Mucosa of descending colon (tissue), 3 donors: ENCODE measurements around the gene UNC93A. TPM values are rescaled to one million over a fixed set of nuclear protein-coding genes. Genes with fewer than 3 reads are reported as not detected.
A peak's percentile ranks its signal among the peaks of the same experiment; 100 is the strongest.
"Not testable (repeated sequence)": the region's sequence is repeated elsewhere in the genome, so short reads cannot be mapped to it uniquely, and the experiment has no call there.

ENCODE experiments used
- ATAC-seq: fragments of 200-7000 bp; cut with Tn5 transposase; one replicate; pipeline ENCODE4 v1.9.1; 2020; ENCODE audit warnings: mild to moderate bottlenecking, moderate library complexity
- DNase-seq, 3 donors: peaks; one replicate each; pipeline ENCODE4 v3.0.0-alpha.2; 2020
- H3K36me3 ChIP-seq: fragments of 200-600 bp; one replicate; pipeline ENCODE4 v1.8.0; 2021; ENCODE audit warnings: low read depth, mild to moderate bottlenecking
- H3K4me1 ChIP-seq: fragments of 200-600 bp; one replicate; pipeline ENCODE4 v1.8.0; 2021; ENCODE audit warnings: low read depth, mild to moderate bottlenecking
- H3K4me3 ChIP-seq: fragments of 200-600 bp; one replicate; pipeline ENCODE4 v1.8.0; 2021; ENCODE audit warnings: mild to moderate bottlenecking
- H3K9me3 ChIP-seq: fragments of 200-600 bp; one replicate; pipeline ENCODE4 v1.8.0; 2021; ENCODE audit warnings: mild to moderate bottlenecking
- CTCF ChIP-seq: fragments of 200-600 bp; IDR thresholded peaks from one replicate; pipeline ENCODE4 v1.8.0; 2022; ENCODE audit warnings: antibody characterized with exemption, mild to moderate bottlenecking
- intact Hi-C, 2 donors: fragments of 100-400 bp; cut with DNase I in 1 of 2; cut with micrococcal nuclease in 1 of 2; formaldehyde crosslinking; loops; one replicate each; pipeline versions ENCODE4 v1.11.0 to v1.11.1; 2022; cut with DNase I, micrococcal nuclease
- total RNA-seq, 3 donors: library from RNA; stranded (reverse); fragmentation: NEBNext Ultra II Directional in 2 of 3; extraction: Animal tissue kit (Norgen Biotek cat#: 25700) in 2 of 3; gene quantifications; one replicate each; pipeline versions ENCODE4 v1.2.1 to v1.2.4, GENCODE V29; 2021 to 2023
- donor health status: DM: no; HTN: no; CAD: no; lungs with moderate emphysema.
- donor health status: DM: no; HTN: no; CAD: no.
- donor health status: DM: no; HTN: yes; CAD: no.

The UNC93A gene
- total RNA-seq, 3 donors from 2014 or later, result 2.1 TPM; not detected in 2

- DNase-seq, result no peak
- ATAC-seq, result no peak
- H3K4me1 ChIP-seq, result peaks cover 11% of the 10 kb centered on the region
- intact Hi-C loops, result no loop called here
- peaks cover 3% of the 10 kb centered on the region for H3K9me3 ChIP-seq
- H3K36me3 ChIP-seq, result no peaks in the 10 kb centered on the region
- TF ChIP-seq CTCF, result no peak
- no peak overlapping the region for H3K4me3 ChIP-seq
These were observed 58.6 kb downstream of the UNC93A start for GRCh38 chr6:167349631-167350274.

GRCh38 chr6:167350275-167350696, 59.2 kb downstream of the UNC93A start:
- Histone ChIP-seq H3K4me3 (no peak overlapping the region), H3K4me1 (peaks cover 11% of the 10 kb centered on the region), H3K36me3 (no peaks in the 10 kb centered on the region), H3K9me3 (peaks cover 3% of the 10 kb centered on the region)
- ATAC-seq (peak; percentile 29), DNase-seq (peak in 2 of 3 donors; percentile 15 to 39)
- intact Hi-C loops, result no loop called here
- TF ChIP-seq CTCF, result no peak

GRCh38 chr6:167350731-167351655, 59.9 kb downstream of the UNC93A start:
- DNase-seq (peak; percentile 83 to 93 (median 90)), ATAC-seq (peak; percentile 95)
- Histone ChIP-seq H3K9me3 (peaks cover 3% of the 10 kb centered on the region), H3K36me3 (no peaks in the 10 kb centered on the region), H3K4me1 (peaks cover 11% of the 10 kb centered on the region), H3K4me3 (no peak overlapping the region)
- TF ChIP-seq CTCF, result peak; percentile 86
- intact Hi-C loops, result no loop called here

- Histone ChIP-seq H3K9me3 (peaks cover 3% of the 10 kb centered on the region), H3K4me3 (no peak overlapping the region), H3K4me1 (peaks cover 11% of the 10 kb centered on the region), H3K36me3 (no peaks in the 10 kb centered on the region)
- no peak for ATAC-seq
- intact Hi-C loops, result no loop called here
- DNase-seq, result no peak
- TF ChIP-seq CTCF, result no peak
These were observed 60.7 kb downstream of the UNC93A start for GRCh38 chr6:167351656-167352345.

- Histone ChIP-seq H3K9me3 (peaks cover 3% of the 10 kb centered on the region), H3K36me3 (no peaks in the 10 kb centered on the region), H3K4me3 (no peak overlapping the region), H3K4me1 (no peaks in the 10 kb centered on the region)
- intact Hi-C loops, result no loop called here
- ATAC-seq (no peak), DNase-seq (no peak)
- TF ChIP-seq CTCF, result no peak
These were observed 65.8 kb downstream of the UNC93A start for GRCh38 chr6:167356874-167357273.

GRCh38 chr6:167358394-167358793, 67.3 kb downstream of the UNC93A start:
- H3K4me1 ChIP-seq, H3K9me3 ChIP-seq, intact Hi-C loops, H3K36me3 ChIP-seq, DNase-seq, ATAC-seq, H3K4me3 ChIP-seq: not testable (repeated sequence)

GRCh38 chr6:167361170-167361569, 70.1 kb downstream of the UNC93A start:
- intact Hi-C loops, H3K4me3 ChIP-seq, ATAC-seq, DNase-seq, H3K9me3 ChIP-seq, H3K36me3 ChIP-seq, H3K4me1 ChIP-seq: not testable (repeated sequence)
